ENCODE data around the gene FEN1. TPM values are rescaled to one million over a fixed set of nuclear protein-coding genes. Genes with fewer than 3 reads are reported as not detected.

The FEN1 gene
- total and polyA plus RNA-seq, 2 of the 13 experiments (the other 11 are each of a cell fraction or from before 2014, with no cell fraction given), result 12.4 to 102 TPM

GRCh38 chr11:61839742-61840141, 47.0 kb downstream of the FEN1 start:
- TF ChIP-seq ZNF879 (CRISPR knock-in tag; IDR thresholded peaks at IDR 0.05) (no peak), PCBP2 (optimal IDR thresholded peaks at IDR 0.05; ENCODE audit: low read depth, low read length, poor library complexity, severe bottlenecking) (no peak), TCF7 (IDR thresholded peaks at IDR 0.05; ENCODE audit: low read depth) (no peak), TAF1 (CRISPR knock-in tag; IDR thresholded peaks at IDR 0.05) (no peak), LRRFIP1 (CRISPR knock-in tag; conservative IDR thresholded peaks at IDR 0.05) (no peak), SRF (IDR thresholded peaks at IDR 0.05; ENCODE audit: low read depth, low read length) (no peak), ZNF180 (CRISPR knock-in tag; IDR thresholded peaks at IDR 0.05; ENCODE audit: borderline replicate concordance, low read depth) (no peak), ZNF589 (CRISPR knock-in tag; conservative IDR thresholded peaks at IDR 0.05) (no peak), ARID5B (CRISPR knock-in tag; IDR thresholded peaks at IDR 0.05) (no peak), POLR2G (IDR thresholded peaks at IDR 0.05; ENCODE audit: low read depth, low read length) (no peak), BCLAF1 (IDR thresholded peaks at IDR 0.05) (no peak), TEAD2 (CRISPR knock-in tag; IDR thresholded peaks at IDR 0.05) (no peak), ZMYM4 (CRISPR knock-in tag; IDR thresholded peaks at IDR 0.05) (no peak), NR2C2 (CRISPR knock-in tag; IDR thresholded peaks at IDR 0.05; ENCODE audit: borderline replicate concordance) (no peak), GATA4 (IDR thresholded peaks at IDR 0.05; ENCODE audit: borderline replicate concordance, low read depth) (no peak)
- no TSS peak for BruUV-seq (replicated peaks)
- Histone ChIP-seq H2AFZ (ENCODE audit: low read length) (no peak overlapping the region), H3K79me2 (ENCODE audit: insufficient read depth, low read length) (no peaks in the 10 kb centered on the region), H3K27ac (ENCODE audit: extremely low read length, insufficient read depth, low read length) (no peak overlapping the region), H3K4me2 (ENCODE audit: low read depth, low read length) (no peak overlapping the region), H4K20me1 (ENCODE audit: insufficient read depth, low read length) (no peaks in the 10 kb centered on the region), H3K36me3 (replicated peaks in 1 of 2; ENCODE audit: control insufficient read depth in 1 of 2, insufficient read depth in 2 of 2, low read length in 2 of 2) (peaks cover 3 to 40% of the 10 kb centered on the region in 2 experiments), H3K9me3 (ENCODE audit: low read length) (no peaks in the 10 kb centered on the region), H3K9ac (ENCODE audit: insufficient read depth, low read depth, low read length) (no peak overlapping the region), H3K27me3 (ENCODE audit: control insufficient read depth in 1 of 2, insufficient read depth in 2 of 2, low read length in 2 of 2) (no peaks in the 10 kb centered on the region), H3K4me3 (replicated peaks in 1 of 3; ENCODE audit: insufficient read depth in 1 of 3, low read depth in 2 of 3, low read length in 3 of 3) (no peak overlapping the region), H3K4me1 (ENCODE audit: insufficient read depth, low read length) (no peaks in the 10 kb centered on the region)
- ATAC-seq (no peak), FAIRE-seq (no peak), DNase-seq (ENCODE audit: low spot score) (no peak)
- intact Hi-C loops (cut with micrococcal nuclease; ENCODE audit: unreplicated experiment), result no loop called here
- in situ Hi-C loops (cut with HindIII; ENCODE audit: extremely low pct_ligation_motif_present, low pct_unique_long_range_greater_than_20kb), result no loop called here
- WGBS (ENCODE audit: low lambda C conversion rate), result 100% methylated on average over 2 of the region's 2 CpGs
- ChIA-PET CTCF (ENCODE audit: low intra/inter-chr PET ratio, low total read pairs) (no interaction called here), POLR2A (no interaction called here)
